ENCODE measurements around the gene EIF4H.
"Not testable (repeated sequence)": the region's sequence is repeated elsewhere in the genome, so short reads cannot be mapped to it uniquely, and the experiment has no call there.

The EIF4H gene

GRCh38 chr7:74194686-74195085 is 20.5 kb downstream of the EIF4H start:
- DNase-seq (ENCODE audit: low read depth, low spot score): no peak
- in situ Hi-C loops (cut with HindIII; ENCODE audit: low sequenced_read_pairs): no loop called here
- H3K4me3 ChIP-seq (ENCODE audit: low read depth, low read length): no peak overlapping the region
- TF ChIP-seq CTCF (IDR thresholded peaks at IDR 0.05; ENCODE audit: low read depth, low read length): no peak

- H3K4me3 ChIP-seq (ENCODE audit: low read depth, low read length); in situ Hi-C loops (cut with HindIII; ENCODE audit: low sequenced_read_pairs): not testable (repeated sequence)
- DNase-seq (ENCODE audit: low read depth, low spot score): peak; percentile 35
Observed at GRCh38 chr7:74195139-74195860, 21.1 kb downstream of the EIF4H start.

GRCh38 chr7:74195968-74196654 is 22.0 kb downstream of the EIF4H start:
- H3K4me3 ChIP-seq (ENCODE audit: low read depth, low read length); DNase-seq (ENCODE audit: low read depth, low spot score); in situ Hi-C loops (cut with HindIII; ENCODE audit: low sequenced_read_pairs): not testable (repeated sequence)

- TF ChIP-seq CTCF (IDR thresholded peaks at IDR 0.05; ENCODE audit: low read depth, low read length): no peak
- no peak overlapping the region for H3K4me3 ChIP-seq (ENCODE audit: low read depth, low read length)
- no peak for DNase-seq (ENCODE audit: low read depth, low spot score)
- in situ Hi-C loops (cut with HindIII; ENCODE audit: low sequenced_read_pairs): no loop called here
Observed at GRCh38 chr7:74197449-74198124, 23.4 kb downstream of the EIF4H start.

GRCh38 chr7:74199551-74200355 is 25.6 kb downstream of the EIF4H start:
- in situ Hi-C loops (cut with HindIII; ENCODE audit: low sequenced_read_pairs): no loop called here
- no peak for TF ChIP-seq CTCF (IDR thresholded peaks at IDR 0.05; ENCODE audit: low read depth, low read length)
- H3K4me3 ChIP-seq (ENCODE audit: low read depth, low read length): no peak overlapping the region
- peak; percentile 25 for DNase-seq (ENCODE audit: low read depth, low spot score)

- TF ChIP-seq CTCF (IDR thresholded peaks at IDR 0.05; ENCODE audit: low read depth, low read length): peak; percentile 63
- DNase-seq (ENCODE audit: low read depth, low spot score): peak; percentile 58
- H3K4me3 ChIP-seq (ENCODE audit: low read depth, low read length): no peak overlapping the region
- in situ Hi-C loops (cut with HindIII; ENCODE audit: low sequenced_read_pairs): no loop called here
Observed at GRCh38 chr7:74202841-74203556, 28.8 kb downstream of the EIF4H start.
